AML-193 (cell line): Measurements from ENCODE around the gene TMEM88.

Experiments used
- DNase-seq, 2 experiments: peaks; one replicate each; lab custom pipeline; 2025; lab: John Stamatoyannopoulos, UW

The TMEM88 gene

GRCh38 chr17:7884581-7885366, 29.9 kb downstream of the TMEM88 start:
- DNase-seq, result no peak

DNA sequence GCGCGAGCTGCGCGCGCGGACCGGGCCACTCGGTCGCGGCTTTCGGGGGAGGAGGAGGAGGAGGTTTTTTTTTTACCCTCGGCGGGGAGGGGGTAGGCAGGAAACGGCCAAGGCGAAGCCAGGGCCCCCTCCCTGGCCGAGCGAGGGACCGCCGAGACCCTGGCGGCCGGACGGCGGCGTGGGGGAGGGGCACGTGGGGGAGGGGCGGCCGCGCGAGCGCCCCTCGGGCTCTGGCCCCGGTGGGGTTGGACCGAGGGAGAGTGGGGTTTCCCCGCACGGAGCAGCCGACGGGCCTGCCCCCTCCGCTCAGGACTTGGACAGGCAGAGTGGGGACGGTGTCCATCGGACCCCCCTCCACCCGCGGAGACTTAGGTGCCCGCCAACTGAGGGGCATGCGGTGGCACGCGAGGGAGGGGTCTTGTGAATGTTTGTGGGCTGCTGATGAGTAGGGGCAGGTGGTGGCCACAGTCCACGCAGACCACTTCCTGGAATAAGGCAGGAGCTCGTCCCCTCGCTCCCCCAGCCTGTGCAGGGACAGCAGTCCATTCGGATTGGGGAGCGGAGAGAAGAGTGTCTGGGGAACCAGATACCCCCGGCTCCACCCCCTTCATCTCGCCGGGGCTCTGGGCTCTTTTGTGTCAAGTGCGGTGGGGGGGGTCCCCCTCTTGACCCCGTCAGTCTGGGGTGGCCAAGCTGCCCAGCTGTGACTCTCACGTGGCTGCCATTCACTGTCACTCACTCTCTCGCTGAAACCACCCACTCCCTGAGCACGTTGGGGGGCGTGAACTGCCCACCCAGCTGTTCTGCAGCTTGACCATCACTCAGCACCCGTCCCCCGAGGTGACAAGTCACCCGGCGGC, 30.7 kb downstream of the TMEM88 start:
- no peak for DNase-seq

DNA sequence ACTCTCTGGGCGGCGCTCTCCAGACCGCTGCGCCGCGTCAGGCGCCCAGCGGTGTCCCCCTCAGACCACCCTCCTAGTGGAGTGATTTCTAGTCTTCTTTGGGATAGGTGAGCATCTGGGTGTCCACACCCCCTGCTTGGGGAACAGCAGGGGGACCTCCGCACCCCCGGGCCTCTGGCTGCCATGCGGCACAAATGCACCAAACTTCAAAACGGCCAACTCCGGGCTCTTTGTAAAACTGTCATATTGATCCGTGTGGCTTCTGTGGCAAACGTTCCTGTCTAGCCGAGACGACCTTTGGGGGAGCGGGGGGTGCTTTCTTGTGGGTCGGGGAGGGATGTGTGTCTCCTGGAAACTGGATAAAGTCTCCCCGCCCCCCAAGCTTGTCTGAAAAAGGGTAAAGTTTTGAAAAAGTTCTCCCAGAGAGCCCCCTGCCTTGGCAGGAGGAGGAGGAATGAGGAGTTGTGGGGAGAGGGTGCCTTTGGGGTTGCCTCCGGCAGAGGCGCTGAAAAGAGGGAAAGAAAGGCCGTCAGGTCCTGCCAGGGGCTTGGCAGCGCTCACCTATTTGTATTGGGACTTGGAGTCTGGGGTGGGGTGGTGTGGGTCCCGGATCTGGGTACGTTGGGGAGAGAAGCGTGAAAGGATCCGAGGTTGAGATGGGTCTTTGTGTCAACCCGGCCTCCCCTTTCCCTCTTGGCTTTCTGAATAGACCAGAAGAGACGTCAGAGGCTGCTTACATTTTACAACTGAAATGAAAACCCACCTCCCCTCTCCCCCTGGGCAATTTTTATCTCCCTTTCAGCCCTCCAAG, 31.6 kb downstream of the TMEM88 start:
- no peak for DNase-seq

DNA sequence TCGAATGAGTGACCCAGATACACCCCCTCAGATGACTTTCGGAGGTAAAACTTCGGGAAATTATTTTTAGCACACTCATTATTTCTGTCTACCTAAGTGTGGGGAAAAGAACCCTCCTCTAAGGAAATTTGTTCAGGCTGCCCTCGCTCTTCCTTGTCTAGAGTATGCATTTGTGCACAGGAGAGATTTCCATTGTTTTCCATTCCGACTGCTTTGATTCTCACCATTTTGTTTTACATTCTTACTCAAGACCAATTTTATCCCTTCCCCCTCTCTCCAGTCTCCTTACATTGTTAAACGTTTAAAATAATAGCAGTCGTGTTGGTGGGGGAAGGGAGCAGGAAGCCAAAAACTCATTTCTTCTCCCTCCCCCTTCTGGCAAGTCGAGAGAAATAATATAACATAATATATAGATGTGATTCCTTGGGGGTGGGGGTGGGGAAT, 32.2 kb downstream of the TMEM88 start:
- DNase-seq, result peak; percentile 44 to 50

DNA sequence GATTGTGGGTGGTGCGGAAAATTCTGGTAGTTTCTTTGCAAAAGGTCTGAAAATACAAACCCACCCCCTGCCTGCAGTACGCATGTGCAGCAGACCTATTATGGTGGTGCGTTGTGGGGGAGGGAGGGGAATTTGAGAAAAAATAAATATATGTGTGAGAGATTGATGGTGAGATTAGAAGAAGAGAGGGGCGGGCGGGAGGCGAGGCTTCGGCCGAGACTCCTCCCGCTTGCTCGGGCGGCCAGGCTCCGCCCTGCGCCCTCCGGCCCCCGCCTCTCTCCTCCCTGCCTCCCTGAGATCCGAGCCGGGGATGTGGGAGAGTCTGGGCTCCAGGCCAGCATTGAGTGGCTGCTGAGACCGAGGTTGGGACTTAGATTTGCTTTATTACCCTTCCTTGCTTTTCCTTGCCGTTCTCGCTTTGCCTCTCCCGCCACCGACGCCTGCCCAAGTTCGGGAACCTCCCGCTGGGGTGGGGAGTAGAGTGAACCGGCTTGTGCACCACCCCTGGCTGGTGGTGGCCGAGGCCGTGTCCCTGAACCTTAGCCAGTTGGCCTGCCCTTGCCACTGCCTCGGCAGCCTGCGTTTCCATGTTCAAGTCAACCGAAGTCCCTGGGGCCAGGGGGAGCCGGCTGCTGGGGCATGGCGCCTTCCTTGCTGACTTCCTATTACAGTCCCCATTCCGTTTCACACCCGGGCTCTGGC, 32.8 kb downstream of the TMEM88 start:
- peak; percentile 55 to 58 for DNase-seq

DNA sequence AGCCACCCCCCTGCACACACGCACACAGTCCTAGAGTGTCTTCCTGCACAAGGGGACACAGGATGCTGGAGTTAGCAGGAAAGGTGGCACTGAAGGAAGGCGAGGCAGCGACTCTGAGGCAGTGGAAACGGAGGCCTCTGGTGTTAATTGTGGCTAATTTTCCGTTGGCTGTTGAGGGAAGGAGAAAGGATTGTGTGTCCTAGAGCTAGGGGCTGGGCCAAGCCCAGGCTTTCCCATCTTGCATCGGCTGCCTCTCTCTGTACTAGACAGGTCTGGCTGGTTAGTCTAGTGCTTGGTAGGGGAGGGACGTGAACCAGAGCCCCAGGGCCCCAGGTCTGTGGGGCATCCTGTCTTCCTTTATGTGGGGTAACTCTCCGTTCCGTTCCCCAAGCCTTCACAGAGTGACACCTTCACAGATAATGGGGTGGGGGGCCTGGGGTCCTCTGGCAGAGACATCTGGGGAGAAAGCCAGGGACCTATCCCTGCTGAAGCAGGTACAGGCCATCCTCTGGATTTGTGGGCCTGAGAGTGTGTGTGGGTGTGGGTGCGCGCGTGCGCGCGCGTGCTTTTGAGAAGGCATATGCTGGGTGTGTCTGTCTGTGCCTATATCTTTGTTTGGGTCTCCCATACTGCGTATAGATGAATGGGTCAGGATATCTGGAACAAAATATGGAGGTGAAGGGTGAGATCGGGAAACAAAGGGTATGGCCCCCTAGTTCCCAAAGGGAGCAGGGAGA, 33.5 kb downstream of the TMEM88 start, which contains the start of gene CHD3:
CHD3 (plus strand) TSS at position 606 of the 737 bp plus-strand sequence. CDS start 212 bp downstream, outside the sequence.
- no peak for DNase-seq

DNA sequence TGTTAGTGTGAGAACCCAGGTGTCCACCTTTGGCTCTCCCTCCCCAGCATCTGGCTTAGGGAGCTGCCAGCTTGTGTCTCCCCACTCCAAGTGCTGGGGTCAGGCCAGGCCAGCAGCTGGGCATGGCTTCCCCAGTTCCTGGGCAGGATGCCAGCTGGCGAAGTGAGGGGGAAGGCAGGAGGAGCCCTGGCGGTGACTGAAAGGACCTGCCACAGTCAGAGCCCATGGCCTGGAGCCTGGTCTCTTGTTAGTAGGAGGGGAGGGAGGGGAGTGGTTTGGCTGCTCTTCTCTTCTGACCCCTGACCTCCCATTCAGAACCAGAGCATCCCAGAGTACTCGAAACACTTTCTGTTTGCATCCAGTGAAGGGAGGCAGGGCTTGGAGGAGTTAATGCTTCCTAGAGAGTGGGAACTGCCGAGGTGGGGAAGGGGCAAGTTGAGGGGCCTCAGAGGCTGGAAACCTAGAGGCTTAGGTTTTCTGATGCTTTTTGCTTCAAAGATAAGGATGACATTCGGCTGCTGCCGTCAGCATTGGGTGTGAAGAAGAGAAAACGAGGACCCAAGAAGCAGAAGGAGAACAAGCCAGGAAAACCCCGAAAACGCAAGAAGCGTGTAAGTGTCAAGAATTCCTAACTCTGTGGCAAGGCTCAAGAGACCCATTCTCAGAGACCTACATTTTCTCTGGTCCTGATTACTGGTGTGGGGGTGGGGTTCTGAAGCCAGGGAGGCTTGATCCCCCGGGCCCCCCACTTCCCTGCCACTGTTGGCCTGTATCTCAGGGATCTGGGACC, 34.5 kb downstream of the TMEM88 start:
- peak; percentile 56 to 58 for DNase-seq

GRCh38 chr17:7893187-7893880, 38.5 kb downstream of the TMEM88 start:
- DNase-seq, result no peak

DNA sequence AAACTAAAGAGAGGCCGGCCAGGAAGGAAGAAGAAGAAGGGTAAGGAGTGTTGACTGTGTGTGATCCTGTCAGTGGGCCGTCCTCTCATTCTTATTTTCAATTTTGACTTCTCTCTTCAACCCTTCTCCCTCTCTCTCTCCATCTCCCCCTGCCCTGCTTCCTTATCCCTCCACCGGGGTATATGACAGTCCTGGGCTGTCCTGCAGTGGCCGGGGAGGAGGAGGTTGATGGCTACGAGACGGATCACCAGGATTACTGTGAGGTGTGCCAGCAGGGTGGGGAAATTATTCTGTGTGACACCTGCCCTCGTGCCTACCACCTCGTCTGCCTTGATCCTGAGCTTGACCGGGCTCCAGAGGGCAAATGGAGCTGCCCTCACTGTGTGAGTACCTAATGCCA, 39.4 kb downstream of the TMEM88 start:
- no peak for DNase-seq

DNA sequence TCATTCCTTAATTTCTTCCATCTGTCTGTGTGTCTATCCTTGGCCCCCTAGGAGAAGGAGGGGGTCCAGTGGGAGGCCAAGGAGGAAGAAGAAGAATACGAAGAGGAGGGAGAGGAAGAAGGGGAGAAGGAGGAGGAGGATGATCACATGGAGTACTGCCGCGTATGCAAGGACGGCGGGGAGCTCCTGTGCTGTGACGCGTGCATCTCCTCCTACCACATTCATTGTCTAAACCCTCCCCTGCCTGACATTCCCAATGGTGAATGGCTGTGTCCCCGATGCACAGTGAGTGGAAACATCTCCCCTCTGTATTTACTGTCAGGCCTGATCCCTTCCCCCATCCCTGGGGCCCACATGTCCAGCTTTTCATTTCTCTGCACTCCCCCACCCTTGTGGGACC, 40.0 kb downstream of the TMEM88 start:
- DNase-seq, result no peak

DNA sequence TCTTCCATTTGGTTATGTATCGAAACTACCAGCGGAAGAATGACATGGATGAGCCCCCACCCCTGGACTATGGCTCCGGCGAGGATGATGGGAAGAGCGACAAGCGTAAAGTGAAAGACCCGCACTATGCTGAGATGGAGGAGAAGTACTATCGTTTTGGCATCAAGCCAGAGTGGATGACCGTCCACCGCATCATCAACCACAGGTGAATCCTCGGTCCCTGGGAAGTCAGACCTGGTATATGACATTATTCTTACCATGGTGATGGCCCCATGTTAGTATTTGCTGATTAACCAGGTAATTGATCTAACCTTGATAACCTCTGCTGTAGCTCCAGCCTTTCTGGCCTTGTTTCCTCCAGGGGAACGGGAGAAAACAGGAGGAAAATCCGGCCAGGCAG, 42.2 kb downstream of the TMEM88 start:
- DNase-seq, result no peak

- peak; percentile 13 to 19 for DNase-seq
These were observed 42.9 kb downstream of the TMEM88 start for GRCh38 chr17:7897773-7898172.

- DNase-seq, result no peak
These were observed 48.6 kb downstream of the TMEM88 start for GRCh38 chr17:7903154-7904103.
